ENCODE data around the gene BMX. TPM values are rescaled to one million over a fixed set of nuclear protein-coding genes. Genes with fewer than 3 reads are reported as not detected.

BMX gene
- total RNA-seq, 2 donors from 2014 or later, result not detected

- 100% methylated on average over 1 of the region's 1 CpG; no CpG with 5 or more reads in 1 of the 2 experiments for WGBS, 2 experiments (ENCODE audit: insufficient coverage in 1 of 2, insufficient read length in 1 of 2)
Measured at GRCh38 chrX:15514279-15514678, 13.7 kb downstream of the BMX start.

GRCh38 chrX:15515931-15516330, 15.3 kb downstream of the BMX start:
- H3K27me3 ChIP-seq (ENCODE audit: control insufficient read depth, insufficient read depth, low read length, poor library complexity, severe bottlenecking), result no peaks in the 10 kb centered on the region
- no peaks in the 10 kb centered on the region for H3K36me3 ChIP-seq (ENCODE audit: control insufficient read depth, insufficient read depth, low read length)
- no peaks in the 10 kb centered on the region for H3K9me3 ChIP-seq (ENCODE audit: control insufficient read depth, low read length)
- Mint-ChIP-seq H3K36me3 (ENCODE audit: low read depth) (no peaks in the 10 kb centered on the region), H3K9me3 (no peaks in the 10 kb centered on the region), H3K27me3 (ENCODE audit: insufficient read depth) (no peaks in the 10 kb centered on the region), H3K4me3 (no peak overlapping the region), H3K4me1 (peaks cover 6% of the 10 kb centered on the region), H3K27ac (no peak overlapping the region)
- TF ChIP-seq CTCF (conservative IDR thresholded peaks at IDR 0.05), result peak; percentile 40
- no peak overlapping the region for H3K9ac ChIP-seq (ENCODE audit: extremely low read depth, low read length, poor library complexity, severe bottlenecking)
- H3K27ac ChIP-seq (ENCODE audit: low read depth, low read length), result no peak overlapping the region
- peak; percentile 53 for DNase-seq
- no peak overlapping the region for H3K4me3 ChIP-seq (ENCODE audit: low read length)
- 73 to 80% methylated on average over 1 to 6 of the region's 6 CpGs for WGBS, 2 experiments (ENCODE audit: insufficient coverage in 1 of 2, insufficient read length in 1 of 2)
- H3K4me1 ChIP-seq (ENCODE audit: control insufficient read depth, insufficient read depth, low read length), result no peaks in the 10 kb centered on the region

More at GRCh38 chrX:15514279-15514678, 13.7 kb downstream of the BMX start:
- Histone ChIP-seq H3K9me3 (ENCODE audit: control insufficient read depth, low read length) (no peaks in the 10 kb centered on the region), H3K36me3 (ENCODE audit: control insufficient read depth, insufficient read depth, low read length) (no peaks in the 10 kb centered on the region), H3K9ac (ENCODE audit: extremely low read depth, low read length, poor library complexity, severe bottlenecking) (no peak overlapping the region), H3K4me1 (ENCODE audit: control insufficient read depth, insufficient read depth, low read length) (no peaks in the 10 kb centered on the region), H3K27me3 (ENCODE audit: control insufficient read depth, insufficient read depth, low read length, poor library complexity, severe bottlenecking) (no peaks in the 10 kb centered on the region), H3K4me3 (ENCODE audit: low read length) (no peak overlapping the region), H3K27ac (ENCODE audit: low read depth, low read length) (no peak overlapping the region)
- Mint-ChIP-seq H3K27me3 (ENCODE audit: insufficient read depth) (no peaks in the 10 kb centered on the region), H3K27ac (no peak overlapping the region), H3K4me1 (peaks cover 6% of the 10 kb centered on the region), H3K36me3 (ENCODE audit: low read depth) (no peaks in the 10 kb centered on the region), H3K9me3 (no peaks in the 10 kb centered on the region), H3K4me3 (no peak overlapping the region)
- DNase-seq, result no peak
- TF ChIP-seq CTCF (conservative IDR thresholded peaks at IDR 0.05), result no peak

- WGBS, 2 experiments (ENCODE audit: insufficient coverage in 1 of 2, insufficient read length in 1 of 2), result 80 to 88% methylated on average over 1 to 3 of the region's 3 CpGs
- Histone ChIP-seq H3K36me3 (ENCODE audit: control insufficient read depth, insufficient read depth, low read length) (no peaks in the 10 kb centered on the region), H3K4me3 (ENCODE audit: low read length) (no peak overlapping the region), H3K4me1 (ENCODE audit: control insufficient read depth, insufficient read depth, low read length) (no peaks in the 10 kb centered on the region), H3K27me3 (ENCODE audit: control insufficient read depth, insufficient read depth, low read length, poor library complexity, severe bottlenecking) (no peaks in the 10 kb centered on the region), H3K9me3 (ENCODE audit: control insufficient read depth, low read length) (no peaks in the 10 kb centered on the region), H3K27ac (ENCODE audit: low read depth, low read length) (no peak overlapping the region), H3K9ac (ENCODE audit: extremely low read depth, low read length, poor library complexity, severe bottlenecking) (no peak overlapping the region)
- no peak for TF ChIP-seq CTCF (conservative IDR thresholded peaks at IDR 0.05)
- Mint-ChIP-seq H3K27ac (no peak overlapping the region), H3K27me3 (ENCODE audit: insufficient read depth) (peaks cover 6% of the 10 kb centered on the region), H3K4me1 (no peaks in the 10 kb centered on the region), H3K4me3 (no peak overlapping the region), H3K36me3 (ENCODE audit: low read depth) (no peaks in the 10 kb centered on the region), H3K9me3 (no peaks in the 10 kb centered on the region)
- no peak for DNase-seq
Measured at GRCh38 chrX:15522464-15522863, 21.9 kb downstream of the BMX start.
